Activated CD4-positive, alpha-beta memory T cell treated with anti-CD3 and anti-CD28 coated beads for 36 hours (primary cell): ENCODE data around the gene SLC16A7. TPM values are rescaled to one million over a fixed set of nuclear protein-coding genes. Genes with fewer than 3 reads are reported as not detected.
"Not testable (repeated sequence)": the region's sequence is repeated elsewhere in the genome, so short reads cannot be mapped to it uniquely, and the experiment has no call there.

Experiments used
- CTCF ChIA-PET: fragments of 350-600 bp; sonication (Branson Sonifier 250); formaldehyde crosslinking; loops from one replicate; lab custom pipeline; 2021; ENCODE audit warnings: antibody characterized with exemption, inconsistent platforms; lab: Charles Lee
- POLR2A ChIA-PET: fragments of 350-600 bp; sonication (Branson Sonifier 250); formaldehyde crosslinking; loops from one replicate; lab custom pipeline; 2021; ENCODE audit warnings: antibody characterized with exemption; lab: Charles Lee
- DNase-seq: peaks from one replicate; pipeline ENCODE4 v3.0.0-alpha.2; 2020
- H3K27ac Mint-ChIP-seq: one replicate; pipeline ENCODE4 v1.8.0; 2021; ENCODE audit warnings: mixed read lengths
- H3K27me3 Mint-ChIP-seq: one replicate; pipeline ENCODE4 v1.8.0; 2021; ENCODE audit warnings: mixed read lengths
- H3K36me3 Mint-ChIP-seq: one replicate; pipeline ENCODE4 v1.8.0; 2021; ENCODE audit warnings: mixed read lengths
- H3K4me1 Mint-ChIP-seq: one replicate; pipeline ENCODE4 v1.8.0; 2021; ENCODE audit warnings: low read depth, mixed read lengths
- H3K4me3 Mint-ChIP-seq: one replicate; pipeline ENCODE4 v1.8.0; 2021; ENCODE audit warnings: mild to moderate bottlenecking, mixed read lengths
- H3K9me3 Mint-ChIP-seq: one replicate; pipeline ENCODE4 v1.8.0; 2021; ENCODE audit warnings: mixed read lengths
- intact Hi-C: fragments of 100-400 bp; cut with micrococcal nuclease; formaldehyde crosslinking; loops from one replicate; pipeline ENCODE4 v1.15.1; 2023
- total RNA-seq, 2 experiments: library from RNA; stranded (reverse); gene quantifications; one replicate each; pipeline ENCODE4 v1.2.3, GENCODE V29; 2021

The SLC16A7 gene
- total RNA-seq, 2 experiments from 2014 or later: 35.8 to 36.6 TPM

- POLR2A ChIA-PET: no interaction called here
- Mint-ChIP-seq H3K4me3 (no peak overlapping the region), H3K27me3 (no peaks in the 10 kb centered on the region), H3K4me1 (no peaks in the 10 kb centered on the region), H3K36me3 (peaks cover 5% of the 10 kb centered on the region), H3K9me3 (no peaks in the 10 kb centered on the region), H3K27ac (no peak overlapping the region)
- intact Hi-C loops: no loop called here
- no peak for DNase-seq
- CTCF ChIA-PET: no interaction called here
Measured at GRCh38 chr12:59723520-59723919, 127.7 kb downstream of the SLC16A7 start.

- no peaks in the 10 kb centered on the region for H3K9me3 Mint-ChIP-seq
- ChIA-PET POLR2A (no interaction called here), CTCF (no interaction called here)
- no peaks in the 10 kb centered on the region for H3K27me3 Mint-ChIP-seq
- intact Hi-C loops: no loop called here
- H3K27ac Mint-ChIP-seq: no peak overlapping the region
- no peak overlapping the region for H3K4me3 Mint-ChIP-seq
- peaks cover under 1% of the 10 kb centered on the region for H3K4me1 Mint-ChIP-seq
- DNase-seq: no peak
- peaks cover 5% of the 10 kb centered on the region for H3K36me3 Mint-ChIP-seq
Measured at GRCh38 chr12:59724011-59724695, 128.3 kb downstream of the SLC16A7 start.

- Mint-ChIP-seq H3K27me3 (no peaks in the 10 kb centered on the region), H3K4me3 (no peak overlapping the region), H3K27ac (no peak overlapping the region), H3K4me1 (peaks cover 7% of the 10 kb centered on the region), H3K9me3 (no peaks in the 10 kb centered on the region), H3K36me3 (peaks cover 27% of the 10 kb centered on the region)
- no peak for DNase-seq
- intact Hi-C loops: no loop called here
- CTCF ChIA-PET: no interaction called here
- POLR2A ChIA-PET: no interaction called here
Measured at GRCh38 chr12:59733200-59733599, 137.4 kb downstream of the SLC16A7 start.

- no peaks in the 10 kb centered on the region for H3K9me3 Mint-ChIP-seq
- DNase-seq: no peak
- H3K36me3 Mint-ChIP-seq: peaks cover 28% of the 10 kb centered on the region
- H3K4me3 Mint-ChIP-seq: no peak overlapping the region
- no peaks in the 10 kb centered on the region for H3K27me3 Mint-ChIP-seq
- ChIA-PET CTCF (no interaction called here), POLR2A (no interaction called here)
- intact Hi-C loops: no loop called here
- H3K4me1 Mint-ChIP-seq: peaks cover 4% of the 10 kb centered on the region
- no peak overlapping the region for H3K27ac Mint-ChIP-seq
Measured at GRCh38 chr12:59734371-59734770, 138.5 kb downstream of the SLC16A7 start.

GRCh38 chr12:59735231-59735630 is 139.4 kb downstream of the SLC16A7 start:
- no peak overlapping the region for H3K27ac Mint-ChIP-seq
- H3K4me1 Mint-ChIP-seq: peaks cover 4% of the 10 kb centered on the region
- H3K9me3 Mint-ChIP-seq: no peaks in the 10 kb centered on the region
- intact Hi-C loops: no loop called here
- no peaks in the 10 kb centered on the region for H3K27me3 Mint-ChIP-seq
- no peak overlapping the region for H3K4me3 Mint-ChIP-seq
- DNase-seq: no peak
- ChIA-PET POLR2A (interaction anchor here (0.5 kb wide), 1 partner anchor 38 kb away, joined by 3 read pairs; no protein-coding TSS in a partner anchor), CTCF (no interaction called here)
- H3K36me3 Mint-ChIP-seq: peaks cover 28% of the 10 kb centered on the region

GRCh38 chr12:59736359-59736758 is 140.5 kb downstream of the SLC16A7 start:
- CTCF ChIA-PET: no interaction called here
- peaks cover 4% of the 10 kb centered on the region for H3K4me1 Mint-ChIP-seq
- no peak overlapping the region for H3K27ac Mint-ChIP-seq
- no peak overlapping the region for H3K4me3 Mint-ChIP-seq
- peaks cover 32% of the 10 kb centered on the region for H3K36me3 Mint-ChIP-seq
- DNase-seq: no peak
- no peaks in the 10 kb centered on the region for H3K27me3 Mint-ChIP-seq
- POLR2A ChIA-PET: no interaction called here
- intact Hi-C loops: no loop called here
- no peaks in the 10 kb centered on the region for H3K9me3 Mint-ChIP-seq

- no peak overlapping the region for H3K27ac Mint-ChIP-seq
- CTCF ChIA-PET: no interaction called here
- H3K36me3 Mint-ChIP-seq: peaks cover 36% of the 10 kb centered on the region
Measured at GRCh38 chr12:59736786-59737185, 141.0 kb downstream of the SLC16A7 start.

GRCh38 chr12:59737725-59738463 is 142.1 kb downstream of the SLC16A7 start:
- no peaks in the 10 kb centered on the region for H3K27me3 Mint-ChIP-seq
- ChIA-PET CTCF (no interaction called here), POLR2A (no interaction called here)
- no peak overlapping the region for H3K27ac Mint-ChIP-seq
- peaks cover 36% of the 10 kb centered on the region for H3K36me3 Mint-ChIP-seq
- DNase-seq: no peak
- peaks cover 4% of the 10 kb centered on the region for H3K4me1 Mint-ChIP-seq
- H3K9me3 Mint-ChIP-seq: no peaks in the 10 kb centered on the region
- intact Hi-C loops: no loop called here
- H3K4me3 Mint-ChIP-seq: no peak overlapping the region

More at GRCh38 chr12:59736786-59737185, 141.0 kb downstream of the SLC16A7 start:
- Mint-ChIP-seq H3K4me3 (no peak overlapping the region), H3K27me3 (no peaks in the 10 kb centered on the region), H3K9me3 (no peaks in the 10 kb centered on the region), H3K4me1 (peaks cover 4% of the 10 kb centered on the region)
- no peak for DNase-seq
- POLR2A ChIA-PET: no interaction called here
- intact Hi-C loops: no loop called here

- intact Hi-C loops: no loop called here
- Mint-ChIP-seq H3K27me3 (no peaks in the 10 kb centered on the region), H3K9me3 (no peaks in the 10 kb centered on the region), H3K4me3 (no peak overlapping the region), H3K4me1 (no peaks in the 10 kb centered on the region), H3K27ac (no peak overlapping the region), H3K36me3 (peaks cover 45% of the 10 kb centered on the region)
- POLR2A ChIA-PET: no interaction called here
- DNase-seq: no peak
- CTCF ChIA-PET: no interaction called here
Measured at GRCh38 chr12:59742841-59743240, 147.0 kb downstream of the SLC16A7 start.

- H3K4me3 Mint-ChIP-seq: no peak overlapping the region
- intact Hi-C loops: no loop called here
- no peak for DNase-seq
- POLR2A ChIA-PET: no interaction called here
- no peaks in the 10 kb centered on the region for H3K27me3 Mint-ChIP-seq
- CTCF ChIA-PET: no interaction called here
- H3K9me3 Mint-ChIP-seq: peaks cover 3% of the 10 kb centered on the region
- H3K27ac Mint-ChIP-seq: no peak overlapping the region
- H3K36me3 Mint-ChIP-seq: peaks cover 44% of the 10 kb centered on the region
- no peaks in the 10 kb centered on the region for H3K4me1 Mint-ChIP-seq
Measured at GRCh38 chr12:59744564-59744963, 148.7 kb downstream of the SLC16A7 start.

GRCh38 chr12:59751091-59751490 is 155.3 kb downstream of the SLC16A7 start:
- H3K27ac Mint-ChIP-seq: not testable (repeated sequence)

GRCh38 chr12:59761542-59761941 is 165.7 kb downstream of the SLC16A7 start:
- Mint-ChIP-seq H3K4me1 (peaks cover 10% of the 10 kb centered on the region), H3K27ac (no peak overlapping the region), H3K36me3 (peaks cover 5% of the 10 kb centered on the region), H3K4me3 (no peak overlapping the region), H3K27me3 (no peaks in the 10 kb centered on the region), H3K9me3 (peaks cover 4% of the 10 kb centered on the region)
- no peak for DNase-seq
- CTCF ChIA-PET: no interaction called here
- intact Hi-C loops: no loop called here
- POLR2A ChIA-PET: no interaction called here

More at GRCh38 chr12:59751091-59751490, 155.3 kb downstream of the SLC16A7 start:
- H3K27me3 Mint-ChIP-seq, intact Hi-C loops, H3K4me3 Mint-ChIP-seq, H3K4me1 Mint-ChIP-seq, CTCF ChIA-PET, DNase-seq, POLR2A ChIA-PET: not testable (repeated sequence)
- peaks cover 23% of the 10 kb centered on the region for H3K9me3 Mint-ChIP-seq
- H3K36me3 Mint-ChIP-seq: peaks cover 18% of the 10 kb centered on the region
